GM21576 (cell line): ENCODE results near the gene SCYGR1.
"Not testable (repeated sequence)": the region's sequence is repeated elsewhere in the genome, so short reads cannot be mapped to it uniquely, and the experiment has no call there.

Experiments used
- ATAC-seq: cut with Tn5 transposase; IDR thresholded peaks from one replicate; pipeline ENCODE4 v1.9.1; 2021; ENCODE audit warnings: mild to moderate bottlenecking, moderate library complexity; ENCODE audit not compliant: unreplicated experiment

The SCYGR1 gene, protein sequence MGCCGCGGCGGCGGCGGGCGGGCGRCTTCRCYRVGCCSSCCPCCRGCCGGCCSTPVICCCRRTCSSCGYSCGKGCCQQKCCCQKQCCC

DNA sequence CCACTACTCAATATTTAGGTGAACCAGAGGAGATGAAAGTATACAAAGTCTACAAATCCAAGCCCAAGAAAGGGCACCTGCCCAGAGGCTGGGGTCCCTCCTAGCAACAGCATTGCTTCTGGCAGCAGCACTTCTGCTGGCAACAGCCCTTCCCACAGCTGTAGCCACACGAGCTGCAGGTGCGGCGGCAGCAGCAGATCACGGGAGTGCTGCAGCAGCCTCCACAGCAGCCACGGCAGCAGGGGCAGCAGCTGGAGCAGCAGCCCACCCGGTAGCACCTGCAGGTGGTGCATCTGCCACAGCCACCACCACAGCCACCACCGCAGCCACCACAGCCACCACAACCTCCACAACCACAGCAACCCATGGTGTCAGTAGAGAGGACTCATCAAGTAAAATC lies at the start of gene SCYGR1:
Gene SCYGR1, minus strand, starts transcription at position 367 of the 400 bp plus-strand sequence. Its CDS starts 0 bp downstream, at position 367.
- ATAC-seq, result not testable (repeated sequence)

DNA sequence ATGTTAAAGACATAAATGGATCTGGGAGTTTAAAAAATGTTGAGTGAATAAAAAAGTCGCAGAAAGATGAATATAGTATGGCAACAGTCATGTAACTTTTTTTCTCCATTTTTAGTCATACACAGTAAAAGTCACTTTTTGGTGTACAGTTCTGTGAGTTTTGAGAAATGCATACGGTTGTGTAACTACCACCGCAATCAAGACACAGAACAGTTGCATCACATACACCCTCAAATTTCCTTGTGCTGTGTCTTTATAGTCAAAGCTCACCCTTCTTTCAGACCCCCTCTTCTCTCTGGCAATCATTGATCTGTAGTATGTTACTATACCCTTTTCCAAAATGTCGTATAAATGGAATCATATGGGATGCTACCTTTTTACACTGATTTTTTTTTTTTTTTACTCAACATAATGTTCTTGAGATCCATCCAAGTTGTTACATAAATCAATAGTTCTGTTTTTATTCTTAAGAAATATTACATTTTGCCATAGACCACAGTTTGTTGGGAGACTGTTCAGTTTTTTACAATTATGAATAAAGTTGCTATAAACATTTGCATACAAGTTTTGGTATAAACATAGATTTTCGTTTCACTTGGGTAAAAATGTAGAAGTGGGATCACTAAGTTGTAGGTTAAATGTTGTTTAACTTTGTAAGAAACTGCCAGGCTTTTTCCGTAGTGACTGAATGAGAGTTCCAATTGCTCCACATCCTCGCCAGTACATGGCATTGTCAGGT lies 48.9 kb upstream of the SCYGR1 start:
- ATAC-seq, result no peak

DNA sequence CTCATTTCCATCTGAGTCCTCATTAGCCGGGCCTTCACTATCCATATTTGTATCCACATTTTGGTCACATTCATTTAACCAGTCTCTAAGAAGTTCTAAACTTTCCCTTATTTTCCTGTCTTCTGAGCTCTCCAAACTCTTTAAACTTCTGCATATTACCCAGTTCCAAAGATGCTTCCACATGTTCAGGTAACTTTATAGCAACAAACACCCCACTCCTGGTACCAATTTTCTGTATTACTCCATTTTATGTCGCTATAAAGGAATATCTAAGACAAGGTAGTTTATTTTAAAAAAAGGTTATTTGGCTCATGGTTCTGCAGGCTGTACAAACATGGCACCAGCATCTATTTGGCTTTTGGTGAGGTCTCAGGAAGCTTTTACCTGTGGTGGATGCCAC lies 45.4 kb upstream of the SCYGR1 start:
- no peak for ATAC-seq

DNA sequence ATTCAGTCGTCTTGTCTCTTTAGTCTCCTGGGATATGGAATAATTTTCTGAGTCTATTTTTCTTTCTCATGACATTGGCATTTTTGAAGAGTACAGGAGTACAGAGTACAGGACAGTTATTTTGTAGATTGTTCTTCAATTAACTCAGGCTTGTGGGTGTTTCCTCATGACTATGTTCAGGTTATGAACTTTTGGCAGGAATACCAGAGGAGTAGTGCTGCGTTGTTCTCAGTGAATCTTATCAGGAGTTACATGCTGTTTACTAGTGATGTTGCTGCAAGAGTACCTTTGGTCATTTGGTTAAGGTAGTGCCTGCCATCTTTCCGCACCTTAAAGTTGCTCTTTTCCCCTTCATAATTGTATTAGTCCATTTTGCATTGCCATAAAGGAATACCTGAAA lies 42.9 kb upstream of the SCYGR1 start:
- no peak for ATAC-seq

DNA sequence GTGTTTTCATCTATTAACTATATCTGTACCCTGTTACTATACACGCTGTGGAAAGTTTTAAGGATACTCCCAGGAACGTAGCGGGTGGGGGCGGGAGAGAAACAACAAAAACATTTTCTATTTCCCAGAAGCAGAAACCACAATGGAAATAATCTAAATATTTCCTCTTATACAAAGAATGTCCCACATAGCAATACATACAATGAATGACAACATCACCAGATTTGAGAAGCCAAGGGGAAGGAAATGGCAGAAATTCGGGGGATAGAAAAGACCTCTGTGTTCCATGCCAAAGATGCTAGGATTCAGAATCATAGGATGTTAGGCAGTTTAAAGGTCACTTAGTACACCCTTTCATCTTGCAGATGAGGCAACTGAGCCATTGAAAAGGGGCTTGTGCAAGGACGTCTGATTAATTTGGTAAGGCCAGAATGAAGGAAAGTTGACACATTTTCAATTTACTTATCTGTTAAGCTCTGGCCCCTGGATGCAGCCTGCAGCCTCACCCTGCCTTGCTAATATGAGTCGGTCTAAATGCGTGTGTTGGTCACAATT lies 41.1 kb upstream of the SCYGR1 start:
- no peak for ATAC-seq

DNA sequence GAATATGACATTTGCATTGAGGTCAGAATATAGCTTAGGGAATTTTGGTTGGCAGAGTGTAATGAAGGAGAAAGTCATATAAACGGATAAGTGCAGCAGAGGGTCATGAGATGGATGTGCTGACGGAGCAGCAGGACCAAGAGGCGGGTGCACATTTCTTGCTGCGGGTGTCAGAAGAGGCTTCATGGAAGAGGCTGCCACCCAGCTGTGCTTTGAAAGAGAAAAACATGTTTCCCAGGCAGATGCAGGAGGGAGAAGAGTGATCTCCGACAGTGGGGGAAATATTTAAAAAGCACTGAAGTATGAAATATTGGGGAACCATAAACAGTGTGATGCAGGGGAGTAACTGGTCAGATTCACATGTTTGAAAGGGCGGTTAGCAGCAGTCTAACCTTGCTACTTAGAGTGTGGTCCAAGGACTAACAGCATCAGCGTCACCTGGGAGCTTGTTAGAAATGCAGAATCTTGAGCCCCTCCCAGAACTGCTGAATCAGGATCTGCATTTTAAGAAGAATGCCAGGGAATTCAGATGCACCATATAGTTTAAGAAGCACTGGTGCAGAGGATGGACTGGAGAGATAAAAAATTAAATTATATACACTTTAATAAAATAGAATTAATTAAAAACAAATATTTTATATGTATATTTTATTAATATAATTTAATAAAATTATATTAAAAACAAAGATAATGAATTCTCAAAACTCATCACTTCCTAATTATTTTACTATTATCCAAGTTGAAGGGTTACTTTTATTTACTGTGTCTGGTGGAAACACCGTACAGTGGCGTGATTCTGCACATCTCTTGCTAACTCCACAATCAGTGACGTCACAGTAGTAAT lies 36.1 kb upstream of the SCYGR1 start:
- no peak for ATAC-seq

DNA sequence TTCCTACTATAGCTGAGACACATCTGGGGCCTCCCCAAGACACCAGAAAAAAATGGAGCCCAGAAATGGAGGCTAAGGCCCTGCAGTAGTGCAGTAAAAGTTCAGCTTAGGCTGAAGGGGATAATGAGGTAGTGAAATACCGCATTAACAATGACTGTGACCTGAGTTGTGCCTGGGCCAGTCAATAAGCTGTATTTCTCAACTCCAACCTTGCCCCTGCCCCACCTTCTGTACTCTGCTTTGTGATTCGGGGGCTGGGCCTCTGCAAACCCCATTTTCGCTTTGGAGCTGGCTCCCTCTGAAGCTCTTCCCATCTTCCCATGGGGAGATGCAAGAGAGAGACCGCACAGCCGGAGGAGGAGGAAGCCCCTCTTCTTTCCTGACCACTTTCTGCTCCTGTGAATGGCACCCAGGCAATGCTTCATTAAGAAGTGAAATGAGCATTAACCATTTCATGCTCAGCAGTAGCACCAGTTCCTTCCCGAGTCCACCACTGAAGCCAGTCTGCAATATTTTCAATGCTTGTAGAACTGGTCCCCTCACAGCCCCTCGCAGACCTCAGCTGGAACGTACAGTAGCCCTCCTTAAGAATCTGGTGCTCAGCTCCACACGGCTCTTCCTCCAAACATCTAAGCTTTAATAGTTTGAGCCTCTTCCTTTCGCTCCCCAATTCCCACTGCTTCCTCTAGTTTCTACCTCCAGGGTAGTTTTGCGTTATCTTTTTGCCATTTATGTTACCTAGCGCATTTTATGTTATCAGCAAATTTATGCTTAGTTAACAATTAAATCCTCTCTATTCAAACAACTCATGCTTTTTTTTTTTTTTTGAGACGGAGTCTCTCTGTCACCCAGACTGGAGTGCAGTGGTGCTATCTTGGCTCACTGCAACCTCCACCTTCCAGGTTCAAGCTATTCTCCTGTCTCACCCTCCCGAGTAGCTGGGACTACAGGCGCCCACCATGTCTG lies 32.6 kb upstream of the SCYGR1 start:
- no peak for ATAC-seq

DNA sequence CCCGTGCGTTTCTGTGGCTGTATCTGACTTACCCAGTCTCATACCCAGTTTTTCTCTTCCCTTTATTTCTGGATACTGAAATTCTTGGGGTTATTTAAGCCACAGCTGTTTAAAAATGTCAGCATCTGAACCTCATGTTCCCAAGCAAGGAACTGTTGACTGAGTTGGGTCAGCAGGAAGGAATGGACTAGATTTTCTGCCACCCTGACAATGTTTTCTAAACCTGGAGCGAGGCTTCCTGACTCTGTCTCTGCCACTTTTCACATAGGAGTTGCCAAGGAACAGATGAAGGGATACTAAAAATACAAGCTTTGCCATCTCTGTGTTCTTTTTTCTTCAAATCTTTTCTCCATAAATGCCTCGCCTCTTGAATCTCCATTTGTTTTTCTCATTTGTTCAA lies 29.0 kb upstream of the SCYGR1 start:
- no peak for ATAC-seq

DNA sequence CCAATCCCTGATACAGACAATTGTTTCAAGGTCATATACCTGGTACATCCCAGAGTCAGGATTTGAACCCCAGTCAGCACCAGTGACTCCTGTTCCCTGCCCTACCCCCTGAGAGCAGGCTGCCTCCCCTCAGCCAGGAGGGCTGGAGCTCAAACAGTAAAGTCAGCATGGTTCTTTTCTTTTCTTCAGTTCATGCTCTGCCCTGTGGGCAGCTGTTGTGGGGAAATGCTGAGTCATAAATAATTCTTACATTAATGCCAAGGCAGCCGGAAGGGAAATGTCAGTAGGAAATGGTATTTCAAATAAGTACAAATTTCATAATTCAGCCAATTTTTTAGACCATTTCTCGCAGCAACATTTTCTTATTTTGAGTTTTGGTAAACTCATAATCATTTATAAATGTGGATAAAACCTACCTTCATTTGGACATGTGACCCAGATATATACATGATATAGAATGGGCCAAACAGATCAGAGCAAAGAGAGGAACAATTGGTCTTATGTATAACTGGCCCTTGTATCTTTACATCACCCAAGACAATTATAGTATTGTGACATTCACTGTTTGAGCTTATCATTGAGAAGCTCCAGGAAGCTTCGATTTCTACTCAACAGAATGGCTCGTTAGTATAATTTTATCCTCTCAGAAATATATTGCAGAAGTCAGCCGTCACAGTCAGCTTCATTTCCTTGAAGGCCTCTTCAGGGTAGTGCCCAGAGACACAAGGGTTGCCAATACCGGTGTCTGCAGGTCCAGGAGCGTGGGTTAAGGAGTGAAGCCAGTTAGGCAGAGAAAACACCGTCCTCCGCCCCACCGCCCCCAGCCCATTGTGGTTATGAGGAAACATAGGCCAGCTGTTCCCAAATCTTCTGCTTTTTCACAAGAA lies 28.0 kb upstream of the SCYGR1 start:
- peak; percentile 38 for ATAC-seq

DNA sequence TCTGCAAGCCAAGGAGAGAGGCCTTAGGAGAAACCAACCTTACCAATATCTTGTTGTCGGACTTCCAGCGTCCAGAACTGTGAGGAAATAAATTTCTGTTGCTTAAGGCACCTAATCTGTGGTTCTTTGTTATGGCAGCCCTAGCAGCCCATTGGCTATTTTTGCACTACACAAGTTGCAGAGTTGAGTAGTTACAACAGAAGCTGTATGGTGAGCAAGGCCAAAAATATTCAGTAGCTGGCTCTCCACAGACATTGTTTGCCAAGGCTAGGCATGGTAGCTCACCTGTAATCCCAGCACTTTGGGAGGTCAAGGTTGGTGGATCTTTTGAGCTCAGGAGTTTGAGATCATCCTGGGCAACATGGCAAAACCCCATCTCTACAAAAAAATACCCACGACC lies 27.1 kb upstream of the SCYGR1 start:
- ATAC-seq, result no peak

DNA sequence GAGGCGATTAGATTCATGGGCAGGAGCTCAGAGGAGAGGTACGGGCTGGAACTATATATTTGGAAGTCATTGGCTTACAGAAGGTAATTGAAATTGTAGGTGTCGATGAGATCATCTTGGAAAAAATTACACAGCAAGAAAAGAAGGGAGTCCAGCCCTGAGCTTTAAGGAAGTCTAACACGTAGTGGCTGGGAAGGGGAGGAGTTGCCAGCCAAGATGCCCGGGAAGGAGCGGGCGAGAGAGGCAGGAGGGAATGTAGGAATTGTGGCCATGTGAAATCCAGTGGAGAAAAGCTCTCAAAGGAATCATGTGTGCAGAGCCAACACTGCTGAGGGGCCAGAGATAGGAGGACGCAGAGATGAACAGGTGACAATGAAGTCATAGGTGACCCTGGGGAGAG lies 25.6 kb upstream of the SCYGR1 start:
- no peak for ATAC-seq

DNA sequence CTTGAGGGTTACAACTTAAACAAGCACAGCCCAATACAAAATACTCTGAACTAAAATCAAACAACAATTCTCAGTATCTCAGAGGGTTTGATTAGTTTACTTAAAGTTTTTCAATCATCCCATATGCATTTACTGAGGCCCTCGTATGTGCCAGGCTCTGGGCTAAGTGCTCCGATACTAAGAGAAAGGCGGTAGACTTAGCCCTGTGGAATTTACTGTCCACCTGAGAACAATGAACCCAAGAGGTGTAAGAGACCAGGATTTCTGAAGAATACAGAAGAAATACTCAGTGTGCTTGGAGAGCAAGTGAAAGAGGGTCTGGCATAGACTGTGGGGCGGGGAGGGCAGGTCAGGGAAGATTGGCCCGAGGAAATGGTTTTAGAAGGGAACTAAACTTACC lies 25.1 kb upstream of the SCYGR1 start:
- no peak for ATAC-seq

DNA sequence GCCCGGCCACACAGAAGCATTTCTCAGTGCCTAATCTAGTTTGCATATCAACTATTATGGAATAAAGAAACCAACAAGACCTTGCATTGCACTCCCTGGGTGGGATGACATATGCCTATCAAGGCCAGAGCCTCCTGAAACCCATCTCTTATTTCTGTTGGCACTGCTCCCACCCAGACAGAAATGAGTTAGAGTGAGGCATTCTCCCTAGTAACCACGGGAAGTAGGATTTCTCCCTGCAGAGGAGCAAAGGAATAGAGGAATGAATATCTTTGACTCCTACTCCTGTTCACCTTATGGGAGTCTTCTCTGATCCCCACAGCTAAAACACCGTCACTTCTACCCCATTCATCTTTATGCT lies 24.2 kb upstream of the SCYGR1 start:
- ATAC-seq, result no peak

DNA sequence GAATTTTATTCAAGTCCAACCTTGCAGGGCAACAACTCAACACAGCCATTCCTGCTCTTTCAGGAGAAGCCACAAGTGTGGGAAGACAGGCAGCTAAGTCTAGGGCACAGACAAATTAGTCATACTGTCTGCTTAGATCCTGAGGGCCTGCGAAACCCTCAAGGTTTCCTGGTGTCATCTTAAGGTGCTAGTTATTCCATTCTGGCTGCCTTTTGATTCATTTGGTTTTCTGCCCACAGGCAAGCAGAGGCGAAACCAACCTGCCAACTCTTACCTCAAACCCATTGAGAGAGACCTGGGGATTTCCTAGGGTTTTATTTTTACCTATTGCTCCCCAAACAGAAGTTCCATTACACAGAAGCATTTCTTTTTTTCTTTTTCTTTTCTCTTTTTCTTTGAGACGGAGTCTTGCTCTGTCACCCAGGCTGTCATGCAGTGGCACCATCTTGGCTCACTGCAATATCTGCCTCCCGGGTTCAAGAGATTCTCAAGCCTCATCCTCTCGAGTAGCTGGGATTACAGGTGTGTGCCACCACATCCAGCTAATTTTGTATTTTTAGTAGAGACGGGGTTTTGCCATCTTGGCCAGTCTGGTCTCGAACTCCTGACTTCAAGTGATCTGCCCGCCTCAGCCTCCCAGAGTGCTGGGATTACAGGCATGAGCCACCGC lies 23.7 kb upstream of the SCYGR1 start:
- peak; percentile 73 for ATAC-seq

DNA sequence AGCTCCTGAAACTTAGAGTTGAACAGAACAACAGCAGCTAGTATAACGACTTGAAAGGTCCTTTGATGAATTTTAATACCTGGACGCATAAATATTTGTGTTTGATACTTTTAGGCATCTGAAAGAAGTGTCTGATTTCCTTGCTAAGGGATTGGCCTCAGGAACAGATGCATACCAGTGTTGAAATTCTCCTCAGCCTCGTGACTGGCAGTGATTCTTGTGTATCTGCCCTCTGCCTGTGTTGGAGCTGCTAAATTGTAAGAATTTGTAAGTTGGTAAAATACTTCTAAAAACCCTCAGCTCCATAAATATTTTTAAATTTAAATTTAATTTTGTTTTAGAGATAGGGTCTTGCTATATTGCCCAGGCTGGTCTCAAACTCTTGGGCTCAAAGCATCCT lies 22.4 kb upstream of the SCYGR1 start:
- no peak for ATAC-seq

DNA sequence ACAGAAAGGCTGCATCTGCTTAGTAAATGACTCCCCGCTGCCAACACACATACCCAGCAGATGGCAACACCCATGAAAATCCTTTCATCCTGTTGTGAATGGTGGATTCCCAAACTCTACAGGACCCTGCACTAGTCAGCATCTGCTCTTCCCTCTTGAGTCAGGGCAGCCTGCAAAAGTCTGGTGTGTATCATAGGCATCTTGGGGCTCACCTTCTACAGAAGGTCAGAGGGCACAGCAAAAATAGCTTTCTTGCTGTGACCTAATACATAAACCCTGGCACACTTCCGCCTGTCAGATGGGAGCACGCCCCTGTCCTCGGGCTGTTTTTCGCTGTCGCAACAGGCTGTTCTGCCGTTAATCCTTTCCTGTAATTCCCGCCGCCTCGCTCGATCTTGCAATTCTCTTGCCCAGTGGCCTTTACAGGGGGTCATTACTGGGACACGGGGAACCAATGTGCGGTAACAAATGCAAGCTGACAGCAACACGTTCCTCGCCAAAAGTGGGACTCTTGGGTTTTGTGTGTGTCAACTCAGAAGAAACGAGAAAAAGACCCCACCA lies 19.9 kb upstream of the SCYGR1 start:
- ATAC-seq, result no peak

DNA sequence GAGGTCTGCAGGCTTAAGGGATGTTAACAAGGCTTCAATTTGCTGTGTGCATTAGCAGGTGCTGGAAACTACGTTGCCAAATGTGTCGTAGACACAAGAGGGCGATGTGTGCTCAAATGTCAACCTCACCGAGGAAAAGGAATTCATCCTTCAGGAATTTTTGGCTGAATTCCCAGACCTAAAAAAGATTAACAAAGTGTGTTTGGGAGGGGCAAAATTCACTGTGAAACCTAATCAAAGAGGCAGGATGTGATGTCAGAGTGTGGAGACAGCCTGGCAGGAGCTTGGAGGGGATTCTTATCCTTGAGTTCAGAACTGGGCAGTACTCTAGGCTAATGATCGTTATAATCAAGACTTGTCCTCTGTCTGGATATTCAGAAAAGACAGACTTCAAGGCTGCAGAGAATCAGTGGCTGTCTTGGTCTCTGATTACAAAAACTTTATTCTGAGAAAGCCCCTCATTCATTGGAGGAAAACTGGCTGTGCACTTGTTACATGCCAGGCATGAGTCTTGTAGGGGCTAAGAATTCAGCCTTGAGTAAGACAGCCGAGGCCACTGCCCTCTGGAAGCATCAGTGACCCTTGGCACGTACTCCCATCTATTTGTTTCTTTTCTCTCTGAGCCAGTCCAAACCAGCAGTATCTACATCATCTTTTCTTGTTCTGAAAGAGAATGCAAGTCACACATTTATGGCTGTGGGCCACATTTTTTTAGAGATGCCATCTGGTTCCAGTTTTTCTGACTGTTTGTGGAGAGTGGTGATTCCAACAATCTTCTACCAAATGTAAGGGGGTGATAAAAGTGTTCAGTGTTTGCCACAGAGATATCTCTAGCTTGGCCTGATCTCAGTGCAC lies 18.7 kb upstream of the SCYGR1 start:
- peak; percentile 57 for ATAC-seq
